ENCODE measurements around the gene RAB44.
"Not testable (repeated sequence)": the region's sequence is repeated elsewhere in the genome, so short reads cannot be mapped to it uniquely, and the experiment has no call there.

RAB44 gene

GRCh38 chr6:36721369-36722140 lies 23.9 kb downstream of the RAB44 start:
- TF ChIP-seq CTCF (conservative IDR thresholded peaks at IDR 0.05; ENCODE audit: low read length): no peak
- no peak for DNase-seq (ENCODE audit: low read depth)
- H3K4me3 ChIP-seq (ENCODE audit: low read length): no peak overlapping the region

- H3K4me3 ChIP-seq (ENCODE audit: low read length): no peak overlapping the region
- no peak for DNase-seq (ENCODE audit: low read depth)
- no peak for TF ChIP-seq CTCF (conservative IDR thresholded peaks at IDR 0.05; ENCODE audit: low read length)
Measured at GRCh38 chr6:36722365-36722764, 24.7 kb downstream of the RAB44 start.

GRCh38 chr6:36722879-36723278 lies 25.3 kb downstream of the RAB44 start:
- DNase-seq (ENCODE audit: low read depth): no peak
- no peak for TF ChIP-seq CTCF (conservative IDR thresholded peaks at IDR 0.05; ENCODE audit: low read length)
- H3K4me3 ChIP-seq (ENCODE audit: low read length): no peak overlapping the region

- not testable (repeated sequence) for DNase-seq (ENCODE audit: low read depth); H3K4me3 ChIP-seq (ENCODE audit: low read length)
Measured at GRCh38 chr6:36723992-36724391, 26.4 kb downstream of the RAB44 start.

GRCh38 chr6:36724514-36725390 lies 27.1 kb downstream of the RAB44 start:
- peak; percentile 72 for TF ChIP-seq CTCF (conservative IDR thresholded peaks at IDR 0.05; ENCODE audit: low read length)
- H3K4me3 ChIP-seq (ENCODE audit: low read length): no peak overlapping the region
- DNase-seq (ENCODE audit: low read depth): peak; percentile 59

- TF ChIP-seq CTCF (conservative IDR thresholded peaks at IDR 0.05; ENCODE audit: low read length): no peak
- H3K4me3 ChIP-seq (ENCODE audit: low read length): no peak overlapping the region
- DNase-seq (ENCODE audit: low read depth): no peak
Measured at GRCh38 chr6:36725581-36725980, 28.0 kb downstream of the RAB44 start.

- DNase-seq (ENCODE audit: low read depth): peak; percentile 69
- no peak overlapping the region for H3K4me3 ChIP-seq (ENCODE audit: low read length)
- TF ChIP-seq CTCF (conservative IDR thresholded peaks at IDR 0.05; ENCODE audit: low read length): no peak
Measured at GRCh38 chr6:36727505-36728021, 29.9 kb downstream of the RAB44 start.

All from AG10803 (cell line).